GM19023 (cell line): Measurements from ENCODE around the gene ZNF609.
A peak's percentile ranks its signal among the peaks of the same experiment; 100 is the strongest.
"Not testable (repeated sequence)": the region's sequence is repeated elsewhere in the genome, so short reads cannot be mapped to it uniquely, and the experiment has no call there.

ENCODE experiments used
- ATAC-seq: cut with Tn5 transposase; IDR thresholded peaks from one replicate; pipeline ENCODE4 v1.9.1; 2021; ENCODE audit warnings: mild to moderate bottlenecking, moderate library complexity; ENCODE audit not compliant: unreplicated experiment

ZNF609 gene

GRCh38 chr15:64643685-64644084 is 183.3 kb downstream of the ZNF609 start:
- no peak for ATAC-seq

- not testable (repeated sequence) for ATAC-seq
Measured at GRCh38 chr15:64644811-64645210, 184.4 kb downstream of the ZNF609 start.

GRCh38 chr15:64645995-64646394 is 185.6 kb downstream of the ZNF609 start:
- ATAC-seq = no peak

GRCh38 chr15:64647367-64647766 is 187.0 kb downstream of the ZNF609 start:
- no peak for ATAC-seq

GRCh38 chr15:64650552-64650951 is 190.2 kb downstream of the ZNF609 start:
- no peak for ATAC-seq

- ATAC-seq = peak; percentile 82
Measured at GRCh38 chr15:64651601-64652191, 191.3 kb downstream of the ZNF609 start.

GRCh38 chr15:64653757-64654156 is 193.4 kb downstream of the ZNF609 start:
- ATAC-seq = no peak

GRCh38 chr15:64656508-64656907 is 196.1 kb downstream of the ZNF609 start:
- ATAC-seq = no peak

GRCh38 chr15:64665179-64665578 is 204.8 kb downstream of the ZNF609 start:
- no peak for ATAC-seq

GRCh38 chr15:64667736-64668161 is 207.4 kb downstream of the ZNF609 start:
- ATAC-seq = no peak

GRCh38 chr15:64673866-64674265 is 213.5 kb downstream of the ZNF609 start:
- ATAC-seq = no peak

- ATAC-seq = no peak
Measured at GRCh38 chr15:64678126-64678819, 217.9 kb downstream of the ZNF609 start.

- no peak for ATAC-seq
Measured at GRCh38 chr15:64680097-64680496, 219.7 kb downstream of the ZNF609 start.

GRCh38 chr15:64681424-64682024 is 221.1 kb downstream of the ZNF609 start:
- no peak for ATAC-seq

- ATAC-seq = no peak
Measured at GRCh38 chr15:64682255-64682654, 221.9 kb downstream of the ZNF609 start.

GRCh38 chr15:64683378-64683777 is 223.0 kb downstream of the ZNF609 start:
- no peak for ATAC-seq

- ATAC-seq = no peak
Measured at GRCh38 chr15:64685230-64685888, 225.0 kb downstream of the ZNF609 start.

GRCh38 chr15:64686130-64686735 is 225.9 kb downstream of the ZNF609 start:
- no peak for ATAC-seq

- no peak for ATAC-seq
Measured at GRCh38 chr15:64687172-64687571, 226.8 kb downstream of the ZNF609 start.

- no peak for ATAC-seq
Measured at GRCh38 chr15:64687688-64688087, 227.3 kb downstream of the ZNF609 start.

- no peak for ATAC-seq
Measured at GRCh38 chr15:64688770-64689169, 228.4 kb downstream of the ZNF609 start.
